Epithelial cell of proximal tubule (primary cell): ENCODE results near the gene KIAA0586. TPM values are rescaled to one million over a fixed set of nuclear protein-coding genes. Genes with fewer than 3 reads are reported as not detected.
"Not testable (repeated sequence)": the region's sequence is repeated elsewhere in the genome, so short reads cannot be mapped to it uniquely, and the experiment has no call there.

Experiments used
- DNase-seq: peaks from one replicate; pipeline ENCODE4 v3.0.0-alpha.2; 2011; ENCODE audit warnings: low read depth
- H3K4me3 ChIP-seq: 2 replicates; pipeline ENCODE4 v1.5.1; 2011; ENCODE audit warnings: low read depth, mild to moderate bottlenecking, low read length
- total RNA-seq: library from RNA; depleted of rRNA; stranded (reverse); fragments of >200 nt; gene quantifications from 2 replicates; pipeline ENCODE4 v1.2.3, GENCODE V29; 2015
- TF ChIP-seq, protein P1 (sequence below): conservative IDR thresholded peaks from 2 replicates; pipeline ENCODE4 v1.5.1; 2012; ENCODE audit warnings: low read depth, mild to moderate bottlenecking, low read length

Gene KIAA0586
- total RNA-seq, 1 donor from 2014 or later, result 11.2 TPM

GRCh38 chr14:58572473-58572853 is 144.9 kb downstream of the KIAA0586 start:
- TF ChIP-seq, protein P1, sequence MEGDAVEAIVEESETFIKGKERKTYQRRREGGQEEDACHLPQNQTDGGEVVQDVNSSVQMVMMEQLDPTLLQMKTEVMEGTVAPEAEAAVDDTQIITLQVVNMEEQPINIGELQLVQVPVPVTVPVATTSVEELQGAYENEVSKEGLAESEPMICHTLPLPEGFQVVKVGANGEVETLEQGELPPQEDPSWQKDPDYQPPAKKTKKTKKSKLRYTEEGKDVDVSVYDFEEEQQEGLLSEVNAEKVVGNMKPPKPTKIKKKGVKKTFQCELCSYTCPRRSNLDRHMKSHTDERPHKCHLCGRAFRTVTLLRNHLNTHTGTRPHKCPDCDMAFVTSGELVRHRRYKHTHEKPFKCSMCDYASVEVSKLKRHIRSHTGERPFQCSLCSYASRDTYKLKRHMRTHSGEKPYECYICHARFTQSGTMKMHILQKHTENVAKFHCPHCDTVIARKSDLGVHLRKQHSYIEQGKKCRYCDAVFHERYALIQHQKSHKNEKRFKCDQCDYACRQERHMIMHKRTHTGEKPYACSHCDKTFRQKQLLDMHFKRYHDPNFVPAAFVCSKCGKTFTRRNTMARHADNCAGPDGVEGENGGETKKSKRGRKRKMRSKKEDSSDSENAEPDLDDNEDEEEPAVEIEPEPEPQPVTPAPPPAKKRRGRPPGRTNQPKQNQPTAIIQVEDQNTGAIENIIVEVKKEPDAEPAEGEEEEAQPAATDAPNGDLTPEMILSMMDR, result no peak
- no peak for DNase-seq
- H3K4me3 ChIP-seq, result no peak overlapping the region

- no peak for DNase-seq
- TF ChIP-seq, protein P1, result no peak
- no peak overlapping the region for H3K4me3 ChIP-seq
Observed at GRCh38 chr14:58572863-58573262, 145.3 kb downstream of the KIAA0586 start.

- H3K4me3 ChIP-seq, result no peak overlapping the region
- no peak for DNase-seq
- TF ChIP-seq, protein P1, result peak; percentile 35
Observed at GRCh38 chr14:58574623-58575022, 147.1 kb downstream of the KIAA0586 start.

DNA sequence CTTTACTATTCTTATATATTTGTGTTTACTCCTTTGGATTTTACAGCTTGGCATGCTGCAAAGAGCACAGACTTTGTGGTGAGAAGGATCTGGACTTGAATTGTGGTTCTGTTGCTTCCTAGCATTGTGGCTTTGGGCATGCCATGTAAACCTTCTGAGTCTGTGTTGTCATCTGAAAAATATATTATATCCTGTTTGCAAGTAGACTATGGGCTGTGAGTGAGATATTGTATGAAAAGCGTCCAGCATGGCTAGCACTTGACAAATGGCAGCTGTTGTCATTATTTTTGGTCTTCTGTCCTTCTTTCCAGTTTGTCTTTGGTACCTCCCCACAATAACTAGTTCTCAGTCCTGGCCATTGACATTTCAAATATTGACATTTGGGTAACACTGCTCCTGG is 148.4 kb downstream of the KIAA0586 start:
- DNase-seq, result no peak
- H3K4me3 ChIP-seq, result no peak overlapping the region
- TF ChIP-seq, protein P1, result no peak

- DNase-seq, H3K4me3 ChIP-seq: not testable (repeated sequence)
Observed at GRCh38 chr14:58580035-58580434, 152.5 kb downstream of the KIAA0586 start.

- H3K4me3 ChIP-seq, DNase-seq: not testable (repeated sequence)
Observed at GRCh38 chr14:58581389-58581788, 153.9 kb downstream of the KIAA0586 start.

GRCh38 chr14:58584383-58584782 is 156.9 kb downstream of the KIAA0586 start:
- H3K4me3 ChIP-seq, result no peak overlapping the region
- DNase-seq, result no peak

DNA sequence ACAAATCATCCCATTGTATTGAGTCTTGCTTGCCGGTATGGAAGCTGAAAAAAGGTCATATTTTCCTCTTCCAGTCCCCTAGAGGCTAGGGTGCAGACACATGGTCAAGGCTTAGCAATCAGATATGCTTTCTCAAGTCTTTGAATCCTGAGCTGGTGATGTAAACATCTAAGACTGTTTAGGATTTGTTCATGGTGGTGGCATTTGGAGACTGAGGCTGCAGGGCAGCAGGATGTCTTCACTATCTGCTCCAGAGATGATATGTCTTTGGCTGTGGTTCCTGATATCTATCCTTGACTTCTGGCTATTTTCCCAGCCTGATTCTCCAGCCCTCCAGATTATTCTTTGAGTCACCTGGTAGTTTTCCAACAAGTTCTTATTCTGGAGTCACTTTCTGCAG is 159.8 kb downstream of the KIAA0586 start:
- no peak for DNase-seq

More at GRCh38 chr14:58584383-58584782, 156.9 kb downstream of the KIAA0586 start:
- TF ChIP-seq, protein P1, result no peak

DNA sequence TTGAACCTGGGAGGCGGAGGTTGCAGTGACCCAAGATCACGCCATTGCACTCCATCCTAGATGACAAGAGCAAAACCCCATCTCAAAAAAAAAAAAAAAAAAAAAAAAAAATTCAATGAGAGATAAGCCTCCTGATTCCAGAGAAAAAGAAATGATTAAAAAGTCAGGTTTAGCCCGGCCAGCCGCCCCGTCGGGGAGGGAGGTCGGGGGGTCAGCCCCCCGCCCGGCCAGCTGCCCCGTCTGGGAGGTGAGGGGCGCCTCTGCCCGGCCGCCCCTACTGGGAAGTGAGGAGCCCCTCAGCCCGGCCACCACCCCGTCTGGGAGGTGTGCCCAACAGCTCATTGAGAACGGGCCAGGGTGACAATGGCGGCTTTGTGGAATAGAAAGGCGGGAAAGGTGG is 160.8 kb downstream of the KIAA0586 start:
- not testable (repeated sequence) for H3K4me3 ChIP-seq, DNase-seq

More for the DNA sequence above, 159.8 kb downstream of the KIAA0586 start:
- TF ChIP-seq, protein P1, result no peak
- no peak overlapping the region for H3K4me3 ChIP-seq
